Right ventricle myocardium superior (tissue), 1 donor: ENCODE results near the gene CACNA1C. TPM values are rescaled to one million over a fixed set of nuclear protein-coding genes. Genes with fewer than 3 reads are reported as not detected.

ENCODE experiments used
- ATAC-seq: fragments of 200-7000 bp; cut with Tn5 transposase; one replicate; pipeline ENCODE4 v1.9.1; 2020; ENCODE audit warnings: mild to moderate bottlenecking; ENCODE audit not compliant: poor library complexity
- DNase-seq: peaks from one replicate; pipeline ENCODE4 v3.0.0-alpha.2; 2020
- intact Hi-C: fragments of 100-400 bp; cut with DNase I; formaldehyde crosslinking; loops from one replicate; pipeline ENCODE4 v1.11.2; 2022
- total RNA-seq: library from RNA; stranded (reverse); fragmentation: NEBNext Ultra II Directional; extraction: Animal tissue kit (Norgen Biotek cat#: 25700); gene quantifications from one replicate; pipeline ENCODE4 v1.2.1, GENCODE V29; 2021
- donor health status: DM: no; HTN: yes; CAD: no; lungs with severe emphysema.

CACNA1C gene
- total RNA-seq, 1 donor from 2014 or later: 151 TPM

- intact Hi-C loops: no loop called here
- ATAC-seq (no peak), DNase-seq (no peak)
These were observed 215.1 kb downstream of the CACNA1C start for GRCh38 chr12:2267703-2268470.

- intact Hi-C loops: no loop called here
- no peak for DNase-seq
These were observed 215.9 kb downstream of the CACNA1C start for GRCh38 chr12:2268471-2269286.

GRCh38 chr12:2270846-2271245, 218.1 kb downstream of the CACNA1C start:
- intact Hi-C loops: loop anchor here (10.0 kb wide), 1 partner anchor 216 kb away; the partner anchor contains the start of gene CACNA1C
- no peak for DNase-seq
- ATAC-seq: no peak

More at GRCh38 chr12:2268471-2269286, 215.9 kb downstream of the CACNA1C start:
- no peak for ATAC-seq

GRCh38 chr12:2271961-2272360, 219.2 kb downstream of the CACNA1C start:
- intact Hi-C loops: loop anchor here (10.0 kb wide), 1 partner anchor 217 kb away; the partner anchor contains the start of gene CACNA1C
- ATAC-seq: no peak

GRCh38 chr12:2273288-2273687, 220.5 kb downstream of the CACNA1C start:
- peak; percentile 74 for ATAC-seq
- peak; percentile 76 for DNase-seq
- intact Hi-C loops: loop anchor here (10.0 kb wide), 1 partner anchor 218 kb away; the partner anchor contains the start of gene CACNA1C

More at GRCh38 chr12:2271961-2272360, 219.2 kb downstream of the CACNA1C start:
- DNase-seq: no peak

- DNase-seq (no peak), ATAC-seq (peak; percentile 5)
- intact Hi-C loops: loop anchor here (10.0 kb wide), 1 partner anchor 219 kb away; the partner anchor contains the start of gene CACNA1C
These were observed 221.0 kb downstream of the CACNA1C start for GRCh38 chr12:2273751-2274150.

GRCh38 chr12:2274733-2275132, 221.9 kb downstream of the CACNA1C start:
- intact Hi-C loops: loop anchor here (10.0 kb wide), 1 partner anchor 220 kb away; the partner anchor contains the start of gene CACNA1C

GRCh38 chr12:2276288-2277033, 223.7 kb downstream of the CACNA1C start:
- intact Hi-C loops: loop anchor here (10.0 kb wide), 1 partner anchor 222 kb away; the partner anchor contains the start of gene CACNA1C
- DNase-seq: no peak
- no peak for ATAC-seq

More at GRCh38 chr12:2274733-2275132, 221.9 kb downstream of the CACNA1C start:
- DNase-seq (no peak), ATAC-seq (peak; percentile 64)

GRCh38 chr12:2277492-2278155, 224.8 kb downstream of the CACNA1C start:
- DNase-seq: no peak
- ATAC-seq: peak; percentile 21
- intact Hi-C loops: loop anchor here (10.0 kb wide), 1 partner anchor 223 kb away; the partner anchor contains the start of gene CACNA1C

GRCh38 chr12:2281446-2281845, 228.7 kb downstream of the CACNA1C start:
- intact Hi-C loops: loop anchor here (10.0 kb wide), 1 partner anchor 477 kb away; no protein-coding TSS in a partner anchor
- DNase-seq: no peak
- ATAC-seq: no peak

GRCh38 chr12:2282318-2282717, 229.5 kb downstream of the CACNA1C start:
- intact Hi-C loops: loop anchor here (10.0 kb wide), 1 partner anchor 478 kb away; no protein-coding TSS in a partner anchor
- DNase-seq (no peak), ATAC-seq (peak; percentile 7)

GRCh38 chr12:2283480-2283879, 230.7 kb downstream of the CACNA1C start:
- ATAC-seq (no peak), DNase-seq (no peak)
- intact Hi-C loops: loop anchor here (10.0 kb wide), 1 partner anchor 479 kb away; no protein-coding TSS in a partner anchor

- DNase-seq: peak; percentile 67
- intact Hi-C loops: loop anchor here (10.0 kb wide), 1 partner anchor 479 kb away; no protein-coding TSS in a partner anchor
These were observed 231.1 kb downstream of the CACNA1C start for GRCh38 chr12:2283916-2284315.

GRCh38 chr12:2284321-2284813, 231.6 kb downstream of the CACNA1C start:
- DNase-seq (no peak), ATAC-seq (peak; percentile 16)
- intact Hi-C loops: loop anchor here (10.0 kb wide), 1 partner anchor 480 kb away; no protein-coding TSS in a partner anchor

More at GRCh38 chr12:2283916-2284315, 231.1 kb downstream of the CACNA1C start:
- ATAC-seq: peak; percentile 38

- peak; percentile 92 for DNase-seq
- peak; percentile 84 for ATAC-seq
- intact Hi-C loops: loop anchor here (10.0 kb wide), 1 partner anchor 480 kb away; no protein-coding TSS in a partner anchor
These were observed 232.1 kb downstream of the CACNA1C start for GRCh38 chr12:2284857-2285256.

- DNase-seq (no peak), ATAC-seq (no peak)
- intact Hi-C loops: loop anchor here (10.0 kb wide), 1 partner anchor 481 kb away; no protein-coding TSS in a partner anchor
These were observed 232.7 kb downstream of the CACNA1C start for GRCh38 chr12:2285462-2285861.

- intact Hi-C loops: loop anchor here (10.0 kb wide), 1 partner anchor 481 kb away; no protein-coding TSS in a partner anchor
- ATAC-seq: no peak
- no peak for DNase-seq
These were observed 233.3 kb downstream of the CACNA1C start for GRCh38 chr12:2286047-2286446.
